MM.1S (cell line): Measurements from ENCODE around the gene PCCA.

Experiments used
- DNase-seq: peaks from one replicate; pipeline ENCODE4 v3.0.0-alpha.2; 2015
- H2AFZ ChIP-seq: fragments of 300-600 bp; sonication (generic); 2 replicates; pipeline ENCODE4 v1.6.0; 2016; ENCODE audit warnings: antibody characterized with exemption, low read length
- H3F3A ChIP-seq: fragments of 300-600 bp; sonication (generic); 2 replicates; pipeline ENCODE4 v1.6.1; 2016; ENCODE audit warnings: mild to moderate bottlenecking, antibody characterized with exemption, low read length, moderate library complexity, mixed read lengths; ENCODE audit not compliant: insufficient read depth
- H3K27ac ChIP-seq: fragments of 300-600 bp; sonication (generic); 2 replicates; pipeline ENCODE4 v1.5.1; 2016; ENCODE audit warnings: mild to moderate bottlenecking, low read length
- H3K27me3 ChIP-seq: fragments of 300-600 bp; sonication (generic); replicated peaks from 2 replicates; pipeline ENCODE4 v1.6.0; 2016; ENCODE audit warnings: low read length; ENCODE audit not compliant: insufficient read depth
- H3K36me3 ChIP-seq: fragments of 300-600 bp; sonication (generic); replicated peaks from 2 replicates; pipeline ENCODE4 v1.6.1; 2016; ENCODE audit warnings: mild to moderate bottlenecking, low read length, mixed read lengths; ENCODE audit not compliant: insufficient read depth
- H3K4me1 ChIP-seq: fragments of 300-600 bp; sonication (generic); 2 replicates; pipeline ENCODE4 v1.6.1; 2016; ENCODE audit warnings: low read length, mixed read lengths
- H3K4me2 ChIP-seq: fragments of 300-600 bp; sonication (generic); 2 replicates; pipeline ENCODE4 v1.6.0; 2016; ENCODE audit warnings: low read depth, low read length
- H3K4me3 ChIP-seq: fragments of 300-600 bp; sonication (generic); 2 replicates; pipeline ENCODE4 v1.5.1; 2016; ENCODE audit warnings: low read length, mixed read lengths
- H3K79me2 ChIP-seq: fragments of 300-600 bp; sonication (generic); 2 replicates; pipeline ENCODE4 v1.6.1; 2016; ENCODE audit warnings: mixed run types, low read length, mixed read lengths
- H3K9ac ChIP-seq: fragments of 300-600 bp; sonication (generic); 2 replicates; pipeline ENCODE4 v1.6.1; 2016; ENCODE audit warnings: low read length, mixed read lengths
- H3K9me2 ChIP-seq: fragments of 300-600 bp; sonication (generic); replicated peaks from 2 replicates; pipeline ENCODE4 v1.6.1; 2016; ENCODE audit warnings: mild to moderate bottlenecking, low read length, mixed read lengths; ENCODE audit not compliant: insufficient read depth
- H3K9me3 ChIP-seq: fragments of 300-600 bp; sonication (generic); replicated peaks from 2 replicates; pipeline ENCODE4 v1.6.1; 2016; ENCODE audit warnings: mild to moderate bottlenecking, low read length, mixed read lengths; ENCODE audit not compliant: insufficient read depth
- H4K20me1 ChIP-seq: fragments of 300-600 bp; sonication (generic); 2 replicates; pipeline ENCODE4 v1.6.1; 2016; ENCODE audit warnings: mild to moderate bottlenecking, low read length, moderate library complexity, mixed read lengths; ENCODE audit not compliant: insufficient read depth
- EZH2 ChIP-seq: fragments of 300-600 bp; sonication (generic); optimal IDR thresholded peaks from 2 replicates; pipeline ENCODE3; 2017; ENCODE audit warnings: low read depth, mild to moderate bottlenecking, antibody characterized with exemption, low read length, mixed read lengths
- EZH2phosphoT487 ChIP-seq: fragments of 300-600 bp; sonication (generic); IDR thresholded peaks from 2 replicates; pipeline ENCODE4 v1.6.1; 2018; ENCODE audit warnings: antibody characterized with exemption, low read length
- TF ChIP-seq, protein P1 (sequence below): fragments of 300-600 bp; sonication (generic); IDR thresholded peaks from 2 replicates; pipeline ENCODE4 v1.5.1; 2016; ENCODE audit warnings: antibody characterized with exemption, low read length, mixed read lengths

The PCCA gene

GRCh38 chr13:100245104-100245503, 156.2 kb downstream of the PCCA start:
- H3K4me2 ChIP-seq, result no peak overlapping the region
- H3K4me3 ChIP-seq, result no peak overlapping the region
- H3K27ac ChIP-seq, result no peak overlapping the region
- DNase-seq, result no peak
- TF ChIP-seq EZH2phosphoT487, result no peak
- TF ChIP-seq EZH2, result no peak
- TF ChIP-seq, protein P1, sequence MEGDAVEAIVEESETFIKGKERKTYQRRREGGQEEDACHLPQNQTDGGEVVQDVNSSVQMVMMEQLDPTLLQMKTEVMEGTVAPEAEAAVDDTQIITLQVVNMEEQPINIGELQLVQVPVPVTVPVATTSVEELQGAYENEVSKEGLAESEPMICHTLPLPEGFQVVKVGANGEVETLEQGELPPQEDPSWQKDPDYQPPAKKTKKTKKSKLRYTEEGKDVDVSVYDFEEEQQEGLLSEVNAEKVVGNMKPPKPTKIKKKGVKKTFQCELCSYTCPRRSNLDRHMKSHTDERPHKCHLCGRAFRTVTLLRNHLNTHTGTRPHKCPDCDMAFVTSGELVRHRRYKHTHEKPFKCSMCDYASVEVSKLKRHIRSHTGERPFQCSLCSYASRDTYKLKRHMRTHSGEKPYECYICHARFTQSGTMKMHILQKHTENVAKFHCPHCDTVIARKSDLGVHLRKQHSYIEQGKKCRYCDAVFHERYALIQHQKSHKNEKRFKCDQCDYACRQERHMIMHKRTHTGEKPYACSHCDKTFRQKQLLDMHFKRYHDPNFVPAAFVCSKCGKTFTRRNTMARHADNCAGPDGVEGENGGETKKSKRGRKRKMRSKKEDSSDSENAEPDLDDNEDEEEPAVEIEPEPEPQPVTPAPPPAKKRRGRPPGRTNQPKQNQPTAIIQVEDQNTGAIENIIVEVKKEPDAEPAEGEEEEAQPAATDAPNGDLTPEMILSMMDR, result no peak
- no peaks in the 10 kb centered on the region for H3K27me3 ChIP-seq
- no peaks in the 10 kb centered on the region for H3K4me1 ChIP-seq
- H2AFZ ChIP-seq, result no peak overlapping the region
- no peaks in the 10 kb centered on the region for H3K9me2 ChIP-seq
- H3F3A ChIP-seq, result no peaks in the 10 kb centered on the region
- no peaks in the 10 kb centered on the region for H3K79me2 ChIP-seq
- H3K36me3 ChIP-seq, result no peaks in the 10 kb centered on the region
- H4K20me1 ChIP-seq, result no peaks in the 10 kb centered on the region
- no peak overlapping the region for H3K9ac ChIP-seq
- H3K9me3 ChIP-seq, result no peaks in the 10 kb centered on the region

- Histone ChIP-seq H3K36me3 (no peaks in the 10 kb centered on the region), H3K9me2 (no peaks in the 10 kb centered on the region), H3K27me3 (no peaks in the 10 kb centered on the region), H3K79me2 (no peaks in the 10 kb centered on the region), H3K9me3 (no peaks in the 10 kb centered on the region), H3K4me2 (no peak overlapping the region), H3F3A (no peaks in the 10 kb centered on the region), H4K20me1 (no peaks in the 10 kb centered on the region), H3K27ac (no peak overlapping the region), H2AFZ (no peak overlapping the region), H3K9ac (no peak overlapping the region), H3K4me1 (no peaks in the 10 kb centered on the region), H3K4me3 (no peak overlapping the region)
- TF ChIP-seq EZH2, result no peak
- no peak for DNase-seq
Observed at GRCh38 chr13:100247937-100248336, 159.0 kb downstream of the PCCA start.

GRCh38 chr13:100254002-100254401, 165.1 kb downstream of the PCCA start:
- no peaks in the 10 kb centered on the region for H3K4me1 ChIP-seq
- no peak overlapping the region for H3K27ac ChIP-seq
- no peaks in the 10 kb centered on the region for H3K9me2 ChIP-seq
- no peaks in the 10 kb centered on the region for H3K36me3 ChIP-seq
- no peak overlapping the region for H2AFZ ChIP-seq
- no peak for DNase-seq
- no peaks in the 10 kb centered on the region for H3K79me2 ChIP-seq
- no peaks in the 10 kb centered on the region for H3F3A ChIP-seq
- TF ChIP-seq EZH2phosphoT487 (no peak), EZH2 (no peak)
- TF ChIP-seq, protein P1, result no peak
- H3K4me2 ChIP-seq, result no peak overlapping the region
- no peak overlapping the region for H3K4me3 ChIP-seq
- no peaks in the 10 kb centered on the region for H3K9me3 ChIP-seq
- H3K9ac ChIP-seq, result no peak overlapping the region
- H4K20me1 ChIP-seq, result no peaks in the 10 kb centered on the region
- no peaks in the 10 kb centered on the region for H3K27me3 ChIP-seq

DNA sequence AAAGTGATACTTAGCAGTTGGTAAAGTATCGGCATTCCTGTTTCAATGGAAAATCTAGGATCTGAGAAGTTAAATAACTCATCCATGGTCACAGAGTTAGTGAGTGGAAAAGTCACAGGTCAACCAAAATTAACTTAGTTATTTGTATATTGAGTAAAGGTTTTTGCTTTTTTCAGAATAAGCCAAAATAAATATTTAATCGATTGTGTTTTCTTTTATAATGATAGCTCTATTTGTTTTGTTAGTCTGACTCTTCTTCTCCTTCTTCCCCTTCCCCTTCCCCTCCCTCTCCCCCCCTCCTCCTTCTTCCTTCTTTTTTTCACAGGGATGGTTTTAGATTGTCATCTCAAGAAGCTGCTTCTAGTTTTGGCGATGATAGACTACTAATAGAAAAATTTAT, 173.5 kb downstream of the PCCA start:
- TF ChIP-seq, protein P1, result no peak
- TF ChIP-seq EZH2 (no peak), EZH2phosphoT487 (no peak)
- Histone ChIP-seq H2AFZ (no peak overlapping the region), H3K4me2 (no peak overlapping the region), H3K27me3 (no peaks in the 10 kb centered on the region), H3K4me1 (no peaks in the 10 kb centered on the region), H4K20me1 (no peaks in the 10 kb centered on the region), H3K79me2 (no peaks in the 10 kb centered on the region), H3K9me2 (no peaks in the 10 kb centered on the region), H3K9me3 (no peaks in the 10 kb centered on the region), H3K4me3 (no peak overlapping the region), H3F3A (no peaks in the 10 kb centered on the region), H3K9ac (no peak overlapping the region), H3K36me3 (no peaks in the 10 kb centered on the region), H3K27ac (no peak overlapping the region)
- DNase-seq, result no peak
